CD4-positive, alpha-beta T cell treated with Interleukin-2 at 100 ng/mL for 4 hours (primary cell): ENCODE data around the gene TTLL11.

Source experiments
- DNase-seq: peaks from one replicate; pipeline ENCODE4 v3.0.0-alpha.2; 2020; ENCODE audit warnings: low spot score

TTLL11 gene

GRCh38 chr9:121852651-121853616 lies 240.2 kb downstream of the TTLL11 start:
- DNase-seq: no peak

GRCh38 chr9:121852241-121852640 lies 240.9 kb downstream of the TTLL11 start:
- DNase-seq: no peak

- DNase-seq: no peak
Observed at GRCh38 chr9:121851641-121852091, 241.4 kb downstream of the TTLL11 start.

- DNase-seq: no peak
Observed at GRCh38 chr9:121850366-121850765, 242.7 kb downstream of the TTLL11 start.

- no peak for DNase-seq
Observed at GRCh38 chr9:121849554-121849953, 243.6 kb downstream of the TTLL11 start.

- DNase-seq: no peak
Observed at GRCh38 chr9:121844562-121844961, 248.5 kb downstream of the TTLL11 start.

GRCh38 chr9:121844098-121844497 lies 249.0 kb downstream of the TTLL11 start:
- DNase-seq: no peak

- DNase-seq: no peak
Observed at GRCh38 chr9:121842612-121842978, 250.5 kb downstream of the TTLL11 start.

- no peak for DNase-seq
Observed at GRCh38 chr9:121841771-121842611, 251.1 kb downstream of the TTLL11 start.

GRCh38 chr9:121840838-121841760 lies 252.0 kb downstream of the TTLL11 start:
- no peak for DNase-seq

GRCh38 chr9:121839726-121840500 lies 253.2 kb downstream of the TTLL11 start:
- no peak for DNase-seq

GRCh38 chr9:121838746-121839669 lies 254.1 kb downstream of the TTLL11 start:
- DNase-seq: no peak

GRCh38 chr9:121837113-121837961 lies 255.8 kb downstream of the TTLL11 start:
- DNase-seq: no peak

GRCh38 chr9:121836366-121836885 lies 256.7 kb downstream of the TTLL11 start:
- DNase-seq: no peak

- DNase-seq: no peak
Observed at GRCh38 chr9:121835587-121836365, 257.3 kb downstream of the TTLL11 start.

- DNase-seq: no peak
Observed at GRCh38 chr9:121833061-121833460, 260.0 kb downstream of the TTLL11 start.

GRCh38 chr9:121831869-121832268 lies 261.2 kb downstream of the TTLL11 start:
- no peak for DNase-seq
